Neural cell (in vitro differentiated cells): ENCODE data around the gene FUT8. TPM values are rescaled to one million over a fixed set of nuclear protein-coding genes. Genes with fewer than 3 reads are reported as not detected.

ENCODE experiments used
- H2AFZ ChIP-seq: fragments of 200-600, 300-800 bp; sonication (generic), shearing (Covaris generic); 2 replicates; pipeline ENCODE4 v1.6.0; 2014; ENCODE audit warnings: low read depth, mild to moderate bottlenecking, antibody characterized with exemption, low read length, moderate library complexity
- H3F3A ChIP-seq: fragments of 200-600 bp; shearing (Covaris generic); 2 replicates; pipeline ENCODE4 v1.6.1; 2016; ENCODE audit warnings: mild to moderate bottlenecking, moderate library complexity, mixed read lengths, antibody characterized with exemption, low read length; ENCODE audit not compliant: insufficient read depth, poor library complexity, severe bottlenecking
- H3K27ac ChIP-seq: fragments of 200-600, 300-800 bp; sonication (generic), shearing (Covaris generic); 2 replicates; pipeline ENCODE4 v1.5.1; 2014; ENCODE audit warnings: mild to moderate bottlenecking, low read length, moderate library complexity
- H3K27me3 ChIP-seq: fragments of 300-800, 200-600 bp; sonication (generic), shearing (Covaris generic); 2 replicates; pipeline ENCODE4 v1.6.0; 2014; ENCODE audit warnings: mild to moderate bottlenecking, low read depth, low read length, moderate library complexity; ENCODE audit not compliant: insufficient read depth
- H3K36me3 ChIP-seq: fragments of 300-800, 200-600 bp; sonication (generic), shearing (Covaris generic); 2 replicates; pipeline ENCODE4 v1.5.1; 2014; ENCODE audit warnings: mild to moderate bottlenecking, antibody characterized with exemption, low read length, moderate library complexity; ENCODE audit not compliant: insufficient read depth
- H3K4me2 ChIP-seq: fragments of 300-800, 200-600 bp; sonication (generic), shearing (Covaris generic); 2 replicates; pipeline ENCODE4 v1.6.0; 2014; ENCODE audit warnings: mild to moderate bottlenecking, low read length
- H3K4me3 ChIP-seq: fragments of 300-800, 200-600 bp; sonication (generic), shearing (Covaris generic); 2 replicates; pipeline ENCODE4 v1.5.1; 2014; ENCODE audit warnings: mild to moderate bottlenecking, low read length, moderate library complexity
- H3K79me2 ChIP-seq: fragments of 200-600 bp; shearing (Covaris generic); replicated peaks from 2 replicates; pipeline ENCODE4 v1.6.0; 2014; ENCODE audit warnings: mild to moderate bottlenecking, low read length, moderate library complexity; ENCODE audit not compliant: insufficient read depth
- H3K9ac ChIP-seq: fragments of 300-800, 200-600 bp; sonication (generic), shearing (Covaris generic); 2 replicates; pipeline ENCODE4 v1.6.1; 2016; ENCODE audit warnings: mild to moderate bottlenecking, low read length, mixed read lengths
- H3K9me2 ChIP-seq: fragments of 200-600 bp; shearing (Covaris generic); 2 replicates; pipeline ENCODE4 v1.6.1; 2016; ENCODE audit warnings: mild to moderate bottlenecking, low read length, mixed read lengths; ENCODE audit not compliant: insufficient read depth
- H3K9me3 ChIP-seq: fragments of 200-600, 300-800 bp; sonication (generic), shearing (Covaris generic); 2 replicates; pipeline ENCODE4 v1.6.1; 2016; ENCODE audit warnings: mild to moderate bottlenecking, mixed run types, low read length, moderate library complexity, mixed read lengths
- H4K20me1 ChIP-seq: fragments of 200-600 bp; shearing (Covaris generic); 2 replicates; pipeline ENCODE4 v1.6.1; 2016; ENCODE audit warnings: mild to moderate bottlenecking, mixed run types; ENCODE audit not compliant: insufficient read depth
- CTCF ChIP-seq: fragments of 450-650 bp; IDR thresholded peaks from 2 replicates; pipeline ENCODE4 v1.5.1; 2014; ENCODE audit warnings: antibody characterized with exemption, mild to moderate bottlenecking, moderate library complexity; ENCODE audit not compliant: poor library complexity, severe bottlenecking
- EP300 ChIP-seq: fragments of 450-650 bp; conservative IDR thresholded peaks from 2 replicates; pipeline ENCODE4 v1.6.1; 2014; ENCODE audit warnings: antibody characterized with exemption, mild to moderate bottlenecking, moderate library complexity; ENCODE audit not compliant: poor library complexity, severe bottlenecking
- EZH2 ChIP-seq: fragments of 200-600, 300-800 bp; shearing (Covaris generic), sonication (generic); IDR thresholded peaks from 2 replicates; pipeline ENCODE4 v1.6.1; 2014; ENCODE audit warnings: antibody characterized with exemption, low read length, borderline replicate concordance, mild to moderate bottlenecking; ENCODE audit not compliant: insufficient read depth, poor library complexity, severe bottlenecking
- MXI1 ChIP-seq: fragments of 450-650 bp; conservative IDR thresholded peaks from 2 replicates; pipeline ENCODE4 v1.6.1; 2014; ENCODE audit warnings: antibody characterized with exemption, mild to moderate bottlenecking; ENCODE audit not compliant: poor library complexity, severe bottlenecking
- POLR2AphosphoS5 ChIP-seq: IDR thresholded peaks from 2 replicates; pipeline ENCODE4 v1.6.1; 2012
- RAD21 ChIP-seq: fragments of 450-650 bp; conservative IDR thresholded peaks from 2 replicates; pipeline ENCODE4 v1.6.1; 2014; ENCODE audit warnings: antibody characterized with exemption, mild to moderate bottlenecking, moderate library complexity
- REST ChIP-seq: IDR thresholded peaks from 2 replicates; pipeline ENCODE4 v1.6.1; 2012; ENCODE audit warnings: borderline replicate concordance
- SMC3 ChIP-seq: fragments of 450-650 bp; conservative IDR thresholded peaks from 2 replicates; pipeline ENCODE4 v1.6.1; 2014; ENCODE audit warnings: antibody characterized with exemption, mild to moderate bottlenecking, moderate library complexity; ENCODE audit not compliant: poor library complexity
- TAF1 ChIP-seq: IDR thresholded peaks from 2 replicates; pipeline ENCODE4 v1.6.1; 2012; ENCODE audit warnings: low read depth
- polyA plus RNA-seq: library from polyadenylated mRNA; depleted of rRNA; stranded (reverse); fragments of >200 nt; gene quantifications from 2 replicates; pipeline ENCODE4 v1.2.3, GENCODE V29; 2014

Gene FUT8
- polyA plus RNA-seq, 1 donor from 2014 or later, result 72.8 TPM

GRCh38 chr14:65772466-65772865 lies 359.9 kb downstream of the FUT8 start:
- no peak overlapping the region for H2AFZ ChIP-seq
- no peaks in the 10 kb centered on the region for H3K36me3 ChIP-seq
- no peaks in the 10 kb centered on the region for H3K9me3 ChIP-seq
- no peak overlapping the region for H3K4me2 ChIP-seq
- H3F3A ChIP-seq, result no peaks in the 10 kb centered on the region
- no peaks in the 10 kb centered on the region for H4K20me1 ChIP-seq
- H3K4me3 ChIP-seq, result no peak overlapping the region
- H3K27me3 ChIP-seq, result no peaks in the 10 kb centered on the region
- no peaks in the 10 kb centered on the region for H3K79me2 ChIP-seq
- no peak for TF ChIP-seq EP300
- no peak for TF ChIP-seq RAD21
- no peak for TF ChIP-seq TAF1
- no peak for TF ChIP-seq REST
- TF ChIP-seq SMC3, result no peak
- TF ChIP-seq POLR2AphosphoS5, result no peak
- TF ChIP-seq CTCF, result no peak
- TF ChIP-seq EZH2, result no peak
- no peak for TF ChIP-seq MXI1
- no peaks in the 10 kb centered on the region for H3K9me2 ChIP-seq
- no peak overlapping the region for H3K9ac ChIP-seq
- no peak overlapping the region for H3K27ac ChIP-seq

GRCh38 chr14:65772921-65773574 lies 360.5 kb downstream of the FUT8 start:
- Histone ChIP-seq H3K9ac (no peak overlapping the region), H3K36me3 (no peaks in the 10 kb centered on the region), H3F3A (no peaks in the 10 kb centered on the region), H3K27me3 (no peaks in the 10 kb centered on the region), H3K79me2 (no peaks in the 10 kb centered on the region), H3K9me2 (no peaks in the 10 kb centered on the region), H3K4me3 (no peak overlapping the region), H4K20me1 (no peaks in the 10 kb centered on the region), H2AFZ (no peak overlapping the region), H3K4me2 (no peak overlapping the region), H3K27ac (no peak overlapping the region), H3K9me3 (no peaks in the 10 kb centered on the region)
- TF ChIP-seq EZH2 (no peak), SMC3 (no peak), MXI1 (no peak), RAD21 (no peak), TAF1 (no peak), POLR2AphosphoS5 (no peak), CTCF (no peak), EP300 (no peak), REST (no peak)
